ENCODE data around the gene BDH2.
A peak's percentile ranks its signal among the peaks of the same experiment; 100 is the strongest.

BDH2 gene

DNA sequence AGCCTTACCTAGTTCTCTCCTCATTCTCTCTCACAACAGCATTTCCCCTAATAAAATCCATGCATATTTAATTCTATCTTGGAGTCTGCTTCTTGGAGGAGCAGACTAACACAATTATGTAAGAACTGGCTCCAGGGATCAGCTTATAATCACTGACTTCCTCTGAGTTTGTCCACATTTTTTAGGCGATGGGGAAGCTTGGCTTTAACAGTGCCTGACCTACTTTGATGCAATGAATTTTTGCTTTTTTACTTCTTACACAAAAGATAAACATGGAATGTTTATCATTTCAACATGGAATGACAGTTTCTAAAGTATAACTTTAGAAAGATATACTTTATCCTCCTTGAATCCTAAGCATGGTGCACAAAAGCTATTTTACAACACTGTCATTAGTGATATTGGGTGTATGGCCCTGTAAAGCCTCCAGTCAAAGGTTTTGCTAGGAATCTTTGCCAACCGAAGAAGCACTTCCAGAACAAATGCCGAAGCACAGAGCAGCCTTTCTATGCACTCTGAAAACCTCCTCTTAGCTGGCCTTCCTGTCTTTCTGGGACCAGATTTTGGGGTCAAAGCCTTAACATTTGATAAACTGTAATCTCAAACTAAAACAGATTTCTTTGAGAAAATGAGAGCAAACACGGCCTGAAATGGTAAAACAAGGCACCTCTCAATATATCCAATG, 736 bp downstream of the BDH2 start:
- Mint-ChIP-seq H3K4me3 (peak overlapping the region; percentile 78), H3K36me3 (ENCODE audit: low read depth) (peaks cover 1% of the 10 kb centered on the region), H3K27me3 (ENCODE audit: low read depth) (no peaks in the 10 kb centered on the region), H3K9me3 (no peaks in the 10 kb centered on the region), H3K4me1 (ENCODE audit: low read depth) (peaks cover 14% of the 10 kb centered on the region), H3K27ac (peak overlapping the region; percentile 88)
- DNase-seq (ENCODE audit: low spot score), result no peak

DNA sequence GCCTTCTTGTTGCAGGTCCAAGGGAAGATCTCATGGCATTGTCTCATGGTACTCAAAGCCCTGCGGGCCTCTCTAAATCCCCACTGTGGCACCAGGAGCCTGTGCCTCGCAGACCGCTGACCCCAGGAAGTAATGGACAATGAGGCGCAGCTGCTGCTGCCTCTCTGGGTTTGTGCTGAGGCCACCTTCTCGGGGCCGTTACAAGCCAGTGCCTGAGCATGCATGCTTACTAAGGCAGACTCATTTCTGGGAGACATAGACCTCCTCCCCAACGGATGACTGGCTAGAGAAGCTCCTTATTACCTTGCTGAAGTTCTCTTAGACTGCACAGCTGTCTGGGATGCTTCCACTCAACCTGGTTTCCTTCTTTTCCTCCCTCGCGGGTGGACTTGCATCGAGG, 1.3 kb downstream of the BDH2 start:
- Mint-ChIP-seq H3K4me3 (peak overlapping the region; percentile 78), H3K27ac (no peak overlapping the region), H3K4me1 (ENCODE audit: low read depth) (peaks cover 14% of the 10 kb centered on the region), H3K36me3 (ENCODE audit: low read depth) (peaks cover 1% of the 10 kb centered on the region), H3K9me3 (no peaks in the 10 kb centered on the region), H3K27me3 (ENCODE audit: low read depth) (no peaks in the 10 kb centered on the region)
- no peak for DNase-seq (ENCODE audit: low spot score)

DNA sequence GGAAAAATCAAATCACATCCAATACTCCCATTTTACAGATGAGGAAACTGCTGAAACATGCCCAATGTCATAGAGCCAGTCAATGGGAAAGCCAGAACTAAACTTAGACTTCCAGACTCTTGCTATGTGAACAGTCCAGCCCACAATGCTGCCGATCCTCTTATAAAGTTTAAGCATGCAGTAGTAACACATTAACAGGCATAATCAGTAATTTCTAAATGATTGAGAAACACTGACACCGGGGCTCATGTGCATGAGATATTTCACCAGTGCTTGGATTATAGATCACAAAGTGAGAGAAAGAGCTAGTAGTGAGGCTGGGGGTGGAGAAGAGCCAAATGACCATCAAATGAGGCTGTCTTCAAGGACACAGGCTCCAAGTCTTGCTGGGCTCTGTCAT, 2.5 kb downstream of the BDH2 start:
- Mint-ChIP-seq H3K9me3 (no peaks in the 10 kb centered on the region), H3K27me3 (ENCODE audit: low read depth) (no peaks in the 10 kb centered on the region), H3K36me3 (ENCODE audit: low read depth) (peaks cover 1% of the 10 kb centered on the region), H3K4me1 (ENCODE audit: low read depth) (peaks cover 25% of the 10 kb centered on the region), H3K4me3 (no peak overlapping the region), H3K27ac (no peak overlapping the region)
- DNase-seq (ENCODE audit: low spot score), result no peak

- H3K36me3 Mint-ChIP-seq (ENCODE audit: low read depth), result peaks cover 5% of the 10 kb centered on the region
- H3K9me3 Mint-ChIP-seq, result no peaks in the 10 kb centered on the region
- H3K4me3 Mint-ChIP-seq, result no peak overlapping the region
- no peak for DNase-seq (ENCODE audit: low spot score)
- H3K4me1 Mint-ChIP-seq (ENCODE audit: low read depth), result peaks cover 32% of the 10 kb centered on the region
- no peaks in the 10 kb centered on the region for H3K27me3 Mint-ChIP-seq (ENCODE audit: low read depth)
- H3K27ac Mint-ChIP-seq, result no peak overlapping the region
Observed at GRCh38 chr4:103095080-103095479, 4.6 kb downstream of the BDH2 start.

GRCh38 chr4:103092245-103092644, 7.4 kb downstream of the BDH2 start:
- H3K36me3 Mint-ChIP-seq (ENCODE audit: low read depth), result peaks cover 12% of the 10 kb centered on the region

GRCh38 chr4:103091601-103092223, 7.9 kb downstream of the BDH2 start:
- H3K4me1 Mint-ChIP-seq (ENCODE audit: low read depth), result peaks cover 22% of the 10 kb centered on the region
- no peak for DNase-seq (ENCODE audit: low spot score)
- no peaks in the 10 kb centered on the region for H3K27me3 Mint-ChIP-seq (ENCODE audit: low read depth)
- peaks cover 17% of the 10 kb centered on the region for H3K36me3 Mint-ChIP-seq (ENCODE audit: low read depth)
- H3K4me3 Mint-ChIP-seq, result peak overlapping the region; percentile 72
- peak overlapping the region; percentile 64 for H3K27ac Mint-ChIP-seq
- H3K9me3 Mint-ChIP-seq, result no peaks in the 10 kb centered on the region

More at GRCh38 chr4:103092245-103092644, 7.4 kb downstream of the BDH2 start:
- Mint-ChIP-seq H3K27me3 (ENCODE audit: low read depth) (no peaks in the 10 kb centered on the region), H3K9me3 (no peaks in the 10 kb centered on the region), H3K27ac (peak overlapping the region; percentile 39), H3K4me3 (peak overlapping the region; percentile 72), H3K4me1 (ENCODE audit: low read depth) (peaks cover 24% of the 10 kb centered on the region)
- no peak for DNase-seq (ENCODE audit: low spot score)

DNA sequence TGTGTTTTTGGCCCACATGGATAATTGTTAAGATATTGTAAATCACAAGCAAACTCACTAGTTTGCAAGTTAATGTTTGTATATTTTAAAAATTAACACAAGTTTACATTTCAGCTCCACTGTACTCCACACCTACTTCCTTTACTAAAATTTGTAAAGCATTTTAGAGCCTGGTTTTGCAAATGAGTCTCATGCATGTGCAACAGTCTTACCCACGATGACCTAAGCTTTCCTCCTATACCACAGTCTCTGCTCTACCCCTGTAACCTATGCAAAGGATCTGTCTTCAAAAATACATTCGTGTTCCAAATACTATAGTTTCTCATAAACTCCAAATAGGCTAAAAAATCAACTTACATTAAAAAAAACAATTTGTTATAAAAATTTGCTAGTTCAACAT, 10.2 kb downstream of the BDH2 start:
- peaks cover 21% of the 10 kb centered on the region for H3K4me1 Mint-ChIP-seq (ENCODE audit: low read depth)
- H3K36me3 Mint-ChIP-seq (ENCODE audit: low read depth), result peaks cover 22% of the 10 kb centered on the region
- no peak overlapping the region for H3K4me3 Mint-ChIP-seq
- H3K9me3 Mint-ChIP-seq, result no peaks in the 10 kb centered on the region
- no peak overlapping the region for H3K27ac Mint-ChIP-seq
- no peaks in the 10 kb centered on the region for H3K27me3 Mint-ChIP-seq (ENCODE audit: low read depth)
- no peak for DNase-seq (ENCODE audit: low spot score)

- no peak for DNase-seq (ENCODE audit: low spot score)
- Mint-ChIP-seq H3K36me3 (ENCODE audit: low read depth) (peaks cover 24% of the 10 kb centered on the region), H3K27ac (no peak overlapping the region), H3K27me3 (ENCODE audit: low read depth) (no peaks in the 10 kb centered on the region), H3K9me3 (no peaks in the 10 kb centered on the region), H3K4me1 (ENCODE audit: low read depth) (peaks cover 4% of the 10 kb centered on the region), H3K4me3 (no peak overlapping the region)
Observed at GRCh38 chr4:103086551-103086950, 13.1 kb downstream of the BDH2 start.

DNA sequence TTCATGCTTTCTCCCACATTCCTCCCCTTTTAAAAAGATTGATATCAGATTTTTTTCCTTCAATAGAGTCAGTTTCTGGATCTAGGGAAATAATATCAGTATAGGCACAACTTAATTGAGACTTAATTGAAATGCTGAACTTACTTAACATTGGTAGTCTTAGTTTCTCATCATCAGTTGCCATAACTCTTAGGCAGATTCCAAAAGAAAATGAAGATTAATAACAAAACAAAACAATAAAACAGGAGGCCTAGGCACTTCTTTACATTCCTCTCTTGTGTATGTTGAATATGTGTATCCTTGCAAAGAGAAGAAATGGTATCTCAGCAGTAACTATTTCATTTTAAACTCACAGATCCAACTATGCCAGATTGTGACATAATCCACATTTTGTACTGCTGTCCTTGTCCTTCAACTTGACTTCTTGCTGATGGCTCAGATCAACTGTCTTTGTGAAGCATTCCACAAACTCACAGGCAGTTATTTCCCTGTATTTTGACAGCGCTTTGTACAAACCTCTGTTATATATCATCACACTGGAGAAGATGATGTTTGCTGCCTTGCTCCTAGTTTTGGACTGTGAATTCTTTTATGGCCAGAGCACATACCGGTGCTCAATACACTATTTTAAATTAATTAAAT, 14.0 kb downstream of the BDH2 start:
- Mint-ChIP-seq H3K4me3 (no peak overlapping the region), H3K27me3 (ENCODE audit: low read depth) (no peaks in the 10 kb centered on the region), H3K36me3 (ENCODE audit: low read depth) (peaks cover 26% of the 10 kb centered on the region), H3K9me3 (no peaks in the 10 kb centered on the region), H3K27ac (no peak overlapping the region), H3K4me1 (ENCODE audit: low read depth) (peaks cover 3% of the 10 kb centered on the region)
- no peak for DNase-seq (ENCODE audit: low spot score)

GRCh38 chr4:103079621-103080020, 20.0 kb downstream of the BDH2 start:
- Mint-ChIP-seq H3K36me3 (ENCODE audit: low read depth) (peaks cover 15% of the 10 kb centered on the region), H3K27me3 (ENCODE audit: low read depth) (no peaks in the 10 kb centered on the region), H3K27ac (no peak overlapping the region), H3K4me3 (no peak overlapping the region), H3K4me1 (ENCODE audit: low read depth) (peaks cover 26% of the 10 kb centered on the region), H3K9me3 (no peaks in the 10 kb centered on the region)
- no peak for DNase-seq (ENCODE audit: low spot score)

DNA sequence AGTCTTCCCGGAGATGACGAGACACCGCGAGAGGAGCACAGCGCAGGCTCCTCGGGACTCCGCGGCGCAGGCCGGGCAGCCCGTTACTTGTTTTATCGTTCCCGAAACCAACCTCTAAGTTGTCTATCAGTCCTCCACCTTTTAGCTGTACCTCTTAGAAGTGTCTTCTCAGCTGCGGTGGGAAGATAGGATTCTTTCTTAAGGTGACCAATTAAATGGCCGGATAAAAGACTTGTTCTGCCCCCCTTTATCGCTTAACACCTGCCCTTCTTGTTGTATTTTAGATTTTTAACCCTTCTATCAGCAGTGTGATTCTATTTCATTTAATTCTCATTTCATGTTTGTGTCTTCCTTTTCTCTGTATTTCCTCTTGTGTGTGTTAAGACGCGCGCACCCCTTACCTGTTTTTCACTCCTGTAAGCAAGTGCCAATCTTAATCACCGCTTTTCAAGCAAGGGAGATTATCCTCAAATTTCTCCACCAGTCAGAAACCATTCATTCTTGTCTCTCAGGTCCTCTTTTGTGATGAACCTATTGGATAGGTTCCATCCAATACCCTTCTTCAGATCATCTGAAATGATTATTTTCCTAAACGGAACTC, 22.8 kb downstream of the BDH2 start, which contains the start of gene SLC9B2:
Gene SLC9B2, minus strand, starts transcription at position 15 of the 601 bp plus-strand sequence. CDS start 9,211 bp downstream, outside the sequence.
- Mint-ChIP-seq H3K36me3 (ENCODE audit: low read depth) (peaks cover 34% of the 10 kb centered on the region), H3K4me1 (ENCODE audit: low read depth) (peaks cover 47% of the 10 kb centered on the region), H3K9me3 (no peaks in the 10 kb centered on the region), H3K27me3 (ENCODE audit: low read depth) (no peaks in the 10 kb centered on the region), H3K27ac (peak within 1 kb of the TSS; percentile 97), H3K4me3 (peak within 1 kb of the TSS; percentile 85)
- no peak for DNase-seq (ENCODE audit: low spot score)

DNA sequence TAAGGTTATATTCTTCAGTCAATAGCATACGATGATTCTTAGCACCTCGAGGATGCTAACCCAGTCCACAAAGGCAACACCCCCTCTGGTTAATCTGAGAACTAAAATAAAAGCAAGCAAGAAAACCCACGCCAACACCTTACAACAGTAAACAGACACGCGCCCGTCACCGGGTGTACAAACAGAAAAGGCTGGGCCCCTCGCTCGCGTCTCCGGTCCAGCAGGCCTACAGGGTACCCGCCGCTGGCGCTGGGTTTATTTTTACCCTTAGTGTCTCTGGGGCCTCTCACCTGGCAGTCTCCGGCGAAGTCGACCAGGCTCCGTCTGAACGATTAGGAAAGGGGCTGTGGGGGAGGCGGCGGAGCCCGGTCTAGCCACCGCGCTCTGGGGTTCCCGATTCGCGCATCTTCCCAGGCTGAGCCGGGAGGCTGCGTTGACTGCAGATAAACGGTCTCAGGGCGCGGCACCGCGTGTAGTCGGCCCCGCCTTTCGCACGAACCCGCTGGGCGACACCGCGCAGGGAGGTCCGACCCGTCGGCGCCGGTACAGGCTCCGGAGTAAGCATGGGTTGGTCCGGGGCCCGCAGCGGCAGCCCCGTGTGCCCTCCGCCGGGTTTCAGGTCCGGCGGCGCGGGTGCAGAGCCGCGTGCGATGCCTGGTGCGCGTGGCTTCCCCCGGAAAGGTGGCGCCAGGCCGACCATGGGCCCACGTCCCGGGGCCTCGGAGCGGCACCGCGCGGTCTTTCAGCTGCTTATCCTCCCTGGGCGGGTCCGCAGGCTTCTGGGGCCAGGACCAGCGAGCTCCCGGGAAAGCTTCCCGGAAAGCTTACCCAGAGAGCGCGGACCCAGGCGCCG, 23.5 kb downstream of the BDH2 start:
- peaks cover 30% of the 10 kb centered on the region for H3K36me3 Mint-ChIP-seq (ENCODE audit: low read depth)
- H3K27ac Mint-ChIP-seq, result peak overlapping the region; percentile 97
- H3K4me3 Mint-ChIP-seq, result peak overlapping the region; percentile 85
- peaks cover 47% of the 10 kb centered on the region for H3K4me1 Mint-ChIP-seq (ENCODE audit: low read depth)
- H3K9me3 Mint-ChIP-seq, result no peaks in the 10 kb centered on the region
- no peaks in the 10 kb centered on the region for H3K27me3 Mint-ChIP-seq (ENCODE audit: low read depth)
- DNase-seq (ENCODE audit: low spot score), result peak; percentile 60

DNA sequence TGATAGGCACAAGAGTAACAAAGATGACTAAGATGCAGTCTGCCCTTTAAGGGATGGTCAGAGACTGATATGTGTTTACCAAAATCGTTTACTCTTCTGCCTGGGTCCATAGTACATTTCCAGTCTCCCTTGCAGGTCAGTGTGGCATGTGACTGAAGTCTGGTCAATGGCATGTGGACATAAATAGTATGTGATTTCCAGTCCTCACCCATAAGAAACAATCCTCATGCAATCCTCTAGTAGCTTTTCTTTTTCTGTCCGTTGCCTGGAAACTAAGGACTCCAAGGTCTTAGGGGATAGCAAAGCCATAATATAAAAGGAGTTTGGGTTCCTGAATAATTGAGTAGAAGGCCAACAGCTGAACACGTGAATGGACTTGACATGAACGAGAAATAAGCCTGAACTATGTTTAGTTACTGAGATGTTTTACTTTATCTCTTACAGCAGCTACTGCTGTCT, 24.2 kb downstream of the BDH2 start:
- H3K4me3 Mint-ChIP-seq, result peak overlapping the region; percentile 85
- H3K9me3 Mint-ChIP-seq, result no peaks in the 10 kb centered on the region
- H3K27ac Mint-ChIP-seq, result peak overlapping the region; percentile 97
- peaks cover 48% of the 10 kb centered on the region for H3K4me1 Mint-ChIP-seq (ENCODE audit: low read depth)
- H3K27me3 Mint-ChIP-seq (ENCODE audit: low read depth), result no peaks in the 10 kb centered on the region
- DNase-seq (ENCODE audit: low spot score), result no peak
- H3K36me3 Mint-ChIP-seq (ENCODE audit: low read depth), result peaks cover 28% of the 10 kb centered on the region

Data from T-helper 2 cell treated with Interferon-gamma antibody and Interleukin-4, amounts not matched to agents 5 μg/mL and 100 μg/mL, for 36 hours (primary cell).